Loucy (cell line): ENCODE data around the gene ZNF407.

Experiments used
- H2AFZ ChIP-seq: fragments of 200-600 bp; sonication (generic); 2 replicates; pipeline ENCODE4 v1.6.0; 2016; ENCODE audit warnings: antibody characterized with exemption, mild to moderate bottlenecking, low read length, moderate library complexity
- H3F3A ChIP-seq: fragments of 200-600 bp; 2 replicates; pipeline ENCODE4 v1.6.0; 2016; ENCODE audit warnings: antibody characterized with exemption, low read depth, mild to moderate bottlenecking
- H3K27me3 ChIP-seq: fragments of 200-600 bp; sonication (generic); 2 replicates; pipeline ENCODE4 v1.6.1; 2014; ENCODE audit warnings: low read length, mild to moderate bottlenecking; ENCODE audit not compliant: insufficient read depth, poor library complexity, severe bottlenecking
- H3K36me3 ChIP-seq: fragments of 200-600 bp; sonication (generic); 2 replicates; pipeline ENCODE4 v1.6.1; 2016; ENCODE audit warnings: low read length; ENCODE audit not compliant: insufficient read depth
- H3K4me1 ChIP-seq: fragments of 200-600 bp; sonication (generic); 2 replicates; pipeline ENCODE4 v1.5.1; 2014; ENCODE audit warnings: low read length, mild to moderate bottlenecking; ENCODE audit not compliant: insufficient read depth, poor library complexity, severe bottlenecking
- H3K4me2 ChIP-seq: fragments of 200-600 bp; sonication (generic); 2 replicates; pipeline ENCODE4 v1.6.0; 2014; ENCODE audit warnings: antibody characterized with exemption, low read length, low read depth, mild to moderate bottlenecking; ENCODE audit not compliant: poor library complexity, severe bottlenecking
- H3K4me3 ChIP-seq: fragments of 200-600 bp; sonication (generic); 2 replicates; pipeline ENCODE4 v1.5.1; 2014; ENCODE audit warnings: low read length, mild to moderate bottlenecking, mixed read lengths; ENCODE audit not compliant: poor library complexity, severe bottlenecking
- H3K79me2 ChIP-seq: fragments of 200-600 bp; sonication (generic); 2 replicates; pipeline ENCODE4 v1.6.1; 2014; ENCODE audit warnings: low read length; ENCODE audit not compliant: insufficient read depth
- H3K9ac ChIP-seq: fragments of 200-600 bp; sonication (generic); 2 replicates; pipeline ENCODE4 v1.6.0; 2014; ENCODE audit warnings: mild to moderate bottlenecking, low read depth, low read length, moderate library complexity; ENCODE audit not compliant: poor library complexity, severe bottlenecking
- H3K9me2 ChIP-seq: fragments of 200-600 bp; sonication (generic); replicated peaks from 2 replicates; pipeline ENCODE4 v1.6.1; 2016; ENCODE audit warnings: low read depth, low read length, mixed read lengths
- H3K9me3 ChIP-seq: fragments of 200-600 bp; sonication (generic); 2 replicates; pipeline ENCODE4 v1.6.1; 2014; ENCODE audit warnings: mild to moderate bottlenecking, antibody characterized with exemption, low read length, low read depth; ENCODE audit not compliant: insufficient read depth
- H4K20me1 ChIP-seq: fragments of 200-600 bp; sonication (generic); 2 replicates; pipeline ENCODE4 v1.6.0; 2014; ENCODE audit warnings: antibody characterized with exemption, low read length, mild to moderate bottlenecking; ENCODE audit not compliant: insufficient read depth, poor library complexity, severe bottlenecking
- CTCF ChIP-seq: fragments of 200-600 bp; sonication (generic); conservative IDR thresholded peaks from 2 replicates; pipeline ENCODE4 v1.5.1; 2014; ENCODE audit warnings: mild to moderate bottlenecking, antibody characterized with exemption, low read length
- EZH2phosphoT487 ChIP-seq: fragments of 200-600 bp; IDR thresholded peaks from 2 replicates; pipeline ENCODE4 v1.6.1; 2018; ENCODE audit warnings: antibody characterized with exemption, mild to moderate bottlenecking, moderate library complexity, borderline replicate concordance

Gene ZNF407

DNA sequence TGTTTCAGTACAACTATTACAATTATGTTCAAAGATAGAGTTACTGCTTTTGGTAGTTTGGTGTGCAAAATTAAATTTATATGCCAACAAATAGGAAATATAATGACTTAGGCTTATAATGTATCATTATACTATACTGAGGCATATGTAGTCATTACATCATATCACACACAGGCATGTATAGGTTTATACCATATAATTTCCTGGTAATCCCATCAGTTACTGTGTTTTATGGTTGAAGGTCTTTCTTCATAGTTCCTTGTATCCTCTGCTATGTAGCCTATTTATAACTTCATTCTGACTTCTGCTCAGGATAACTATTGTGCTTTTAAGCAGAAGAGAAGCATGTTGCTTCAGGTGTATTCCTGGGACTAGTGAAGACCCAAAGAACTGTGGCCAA lies 110.5 kb downstream of the ZNF407 start:
- Histone ChIP-seq H3K36me3 (no peaks in the 10 kb centered on the region), H4K20me1 (no peaks in the 10 kb centered on the region), H3K4me1 (peaks cover 14% of the 10 kb centered on the region), H3K4me3 (no peak overlapping the region), H3K4me2 (no peak overlapping the region), H3K9ac (no peak overlapping the region), H3K9me3 (no peaks in the 10 kb centered on the region), H3F3A (no peaks in the 10 kb centered on the region), H3K79me2 (no peaks in the 10 kb centered on the region), H3K9me2 (no peaks in the 10 kb centered on the region), H2AFZ (no peak overlapping the region), H3K27me3 (no peaks in the 10 kb centered on the region)
- TF ChIP-seq CTCF (no peak), EZH2phosphoT487 (no peak)

- Histone ChIP-seq H3K9ac (no peak overlapping the region), H4K20me1 (no peaks in the 10 kb centered on the region), H3K79me2 (no peaks in the 10 kb centered on the region), H3K4me2 (no peak overlapping the region), H3K4me3 (no peak overlapping the region), H3K36me3 (no peaks in the 10 kb centered on the region), H3K27me3 (no peaks in the 10 kb centered on the region), H3F3A (no peaks in the 10 kb centered on the region), H3K9me3 (no peaks in the 10 kb centered on the region), H2AFZ (no peak overlapping the region), H3K9me2 (no peaks in the 10 kb centered on the region), H3K4me1 (peaks cover 24% of the 10 kb centered on the region)
- no peak for TF ChIP-seq EZH2phosphoT487
- no peak for TF ChIP-seq CTCF
Measured at GRCh38 chr18:74709452-74709851, 111.8 kb downstream of the ZNF407 start.

GRCh38 chr18:74714120-74714519 lies 116.5 kb downstream of the ZNF407 start:
- no peaks in the 10 kb centered on the region for H3F3A ChIP-seq
- H2AFZ ChIP-seq = no peak overlapping the region
- peaks cover 26% of the 10 kb centered on the region for H3K4me1 ChIP-seq
- no peak overlapping the region for H3K9ac ChIP-seq
- H3K79me2 ChIP-seq = no peaks in the 10 kb centered on the region
- no peak overlapping the region for H3K4me3 ChIP-seq
- H4K20me1 ChIP-seq = no peaks in the 10 kb centered on the region
- no peaks in the 10 kb centered on the region for H3K36me3 ChIP-seq
- H3K9me2 ChIP-seq = no peaks in the 10 kb centered on the region
- no peak overlapping the region for H3K4me2 ChIP-seq
- TF ChIP-seq CTCF (no peak), EZH2phosphoT487 (no peak)
- no peaks in the 10 kb centered on the region for H3K27me3 ChIP-seq
- H3K9me3 ChIP-seq = no peaks in the 10 kb centered on the region
